Measurements from ENCODE around the gene MFSD8.
A peak's percentile ranks its signal among the peaks of the same experiment; 100 is the strongest.

Gene MFSD8

DNA sequence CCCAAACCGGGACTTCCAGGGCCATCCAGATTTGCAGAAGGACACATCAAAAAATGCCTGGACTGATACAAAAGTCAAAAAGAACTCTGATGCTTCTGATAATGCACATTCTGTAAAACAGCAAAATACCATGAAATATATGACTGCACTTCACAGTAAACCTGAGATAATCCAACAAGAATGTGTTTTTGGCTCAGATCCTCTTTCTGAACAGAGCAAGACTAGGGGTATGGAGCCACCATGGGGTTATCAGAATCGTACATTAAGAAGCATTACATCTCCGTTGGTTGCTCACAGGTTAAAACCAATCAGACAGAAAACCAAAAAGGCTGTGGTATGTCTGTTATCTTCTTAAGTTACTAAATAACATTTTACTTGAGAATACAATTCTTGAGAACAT, 75.1 kb downstream of the MFSD8 start:
- TF ChIP-seq, protein P1, sequence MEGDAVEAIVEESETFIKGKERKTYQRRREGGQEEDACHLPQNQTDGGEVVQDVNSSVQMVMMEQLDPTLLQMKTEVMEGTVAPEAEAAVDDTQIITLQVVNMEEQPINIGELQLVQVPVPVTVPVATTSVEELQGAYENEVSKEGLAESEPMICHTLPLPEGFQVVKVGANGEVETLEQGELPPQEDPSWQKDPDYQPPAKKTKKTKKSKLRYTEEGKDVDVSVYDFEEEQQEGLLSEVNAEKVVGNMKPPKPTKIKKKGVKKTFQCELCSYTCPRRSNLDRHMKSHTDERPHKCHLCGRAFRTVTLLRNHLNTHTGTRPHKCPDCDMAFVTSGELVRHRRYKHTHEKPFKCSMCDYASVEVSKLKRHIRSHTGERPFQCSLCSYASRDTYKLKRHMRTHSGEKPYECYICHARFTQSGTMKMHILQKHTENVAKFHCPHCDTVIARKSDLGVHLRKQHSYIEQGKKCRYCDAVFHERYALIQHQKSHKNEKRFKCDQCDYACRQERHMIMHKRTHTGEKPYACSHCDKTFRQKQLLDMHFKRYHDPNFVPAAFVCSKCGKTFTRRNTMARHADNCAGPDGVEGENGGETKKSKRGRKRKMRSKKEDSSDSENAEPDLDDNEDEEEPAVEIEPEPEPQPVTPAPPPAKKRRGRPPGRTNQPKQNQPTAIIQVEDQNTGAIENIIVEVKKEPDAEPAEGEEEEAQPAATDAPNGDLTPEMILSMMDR (IDR thresholded peaks at IDR 0.05), result no peak
- peaks cover 65% of the 10 kb centered on the region for H3K36me3 Mint-ChIP-seq (ENCODE audit: low read depth)
- peaks cover 15% of the 10 kb centered on the region for H3K4me1 Mint-ChIP-seq
- H3K4me3 Mint-ChIP-seq, result no peak overlapping the region
- no peak for DNase-seq
- no peaks in the 10 kb centered on the region for H3K9me3 Mint-ChIP-seq
- no peaks in the 10 kb centered on the region for H3K27me3 Mint-ChIP-seq (ENCODE audit: low read depth, poor library complexity)
- no peak overlapping the region for H3K27ac Mint-ChIP-seq

DNA sequence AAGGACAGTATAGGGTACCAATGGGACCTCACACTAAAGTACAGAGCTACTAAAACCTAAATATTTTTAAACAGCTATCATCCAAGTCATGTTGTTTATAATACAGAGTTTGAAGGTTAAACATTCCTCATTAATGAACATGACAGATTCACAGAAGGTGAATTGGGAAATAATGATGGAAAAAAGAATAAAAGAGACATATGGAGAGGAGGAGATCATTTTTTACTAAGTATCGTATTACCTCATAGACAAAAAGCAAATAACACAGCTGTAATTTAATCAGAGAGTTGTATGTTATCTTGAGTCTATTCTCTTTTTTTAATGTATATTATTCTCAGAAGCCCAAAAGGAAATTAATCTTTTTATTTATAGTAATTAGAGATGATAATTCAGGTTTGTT, 76.4 kb downstream of the MFSD8 start:
- TF ChIP-seq, protein P1 (IDR thresholded peaks at IDR 0.05), result no peak
- H3K27me3 Mint-ChIP-seq (ENCODE audit: low read depth, poor library complexity), result no peaks in the 10 kb centered on the region
- H3K4me1 Mint-ChIP-seq, result peaks cover 15% of the 10 kb centered on the region
- no peak overlapping the region for H3K4me3 Mint-ChIP-seq
- no peaks in the 10 kb centered on the region for H3K9me3 Mint-ChIP-seq
- DNase-seq, result no peak
- peaks cover 66% of the 10 kb centered on the region for H3K36me3 Mint-ChIP-seq (ENCODE audit: low read depth)
- H3K27ac Mint-ChIP-seq, result no peak overlapping the region

DNA sequence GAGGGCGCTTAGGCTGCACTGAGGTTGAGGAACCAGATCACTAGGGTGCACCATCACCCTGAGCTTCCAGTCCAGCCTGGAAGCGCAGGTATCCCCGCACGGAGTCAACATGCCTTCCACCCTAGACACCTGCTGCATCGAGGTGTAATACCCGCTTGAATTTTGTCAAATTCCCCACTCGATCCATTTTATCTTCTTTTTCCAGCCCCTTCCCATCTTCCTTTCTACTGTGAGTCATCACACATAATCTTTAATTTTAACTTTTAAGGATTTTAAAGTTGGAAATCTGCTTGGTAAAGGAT, 83.5 kb downstream of the MFSD8 start:
- peaks cover 33% of the 10 kb centered on the region for H3K4me1 Mint-ChIP-seq
- no peaks in the 10 kb centered on the region for H3K9me3 Mint-ChIP-seq
- peak overlapping the region; percentile 98 for H3K27ac Mint-ChIP-seq
- DNase-seq, result no peak
- no peaks in the 10 kb centered on the region for H3K27me3 Mint-ChIP-seq (ENCODE audit: low read depth, poor library complexity)
- TF ChIP-seq, protein P1 (IDR thresholded peaks at IDR 0.05), result no peak
- peaks cover 36% of the 10 kb centered on the region for H3K36me3 Mint-ChIP-seq (ENCODE audit: low read depth)
- H3K4me3 Mint-ChIP-seq, result peak overlapping the region; percentile 100

DNA sequence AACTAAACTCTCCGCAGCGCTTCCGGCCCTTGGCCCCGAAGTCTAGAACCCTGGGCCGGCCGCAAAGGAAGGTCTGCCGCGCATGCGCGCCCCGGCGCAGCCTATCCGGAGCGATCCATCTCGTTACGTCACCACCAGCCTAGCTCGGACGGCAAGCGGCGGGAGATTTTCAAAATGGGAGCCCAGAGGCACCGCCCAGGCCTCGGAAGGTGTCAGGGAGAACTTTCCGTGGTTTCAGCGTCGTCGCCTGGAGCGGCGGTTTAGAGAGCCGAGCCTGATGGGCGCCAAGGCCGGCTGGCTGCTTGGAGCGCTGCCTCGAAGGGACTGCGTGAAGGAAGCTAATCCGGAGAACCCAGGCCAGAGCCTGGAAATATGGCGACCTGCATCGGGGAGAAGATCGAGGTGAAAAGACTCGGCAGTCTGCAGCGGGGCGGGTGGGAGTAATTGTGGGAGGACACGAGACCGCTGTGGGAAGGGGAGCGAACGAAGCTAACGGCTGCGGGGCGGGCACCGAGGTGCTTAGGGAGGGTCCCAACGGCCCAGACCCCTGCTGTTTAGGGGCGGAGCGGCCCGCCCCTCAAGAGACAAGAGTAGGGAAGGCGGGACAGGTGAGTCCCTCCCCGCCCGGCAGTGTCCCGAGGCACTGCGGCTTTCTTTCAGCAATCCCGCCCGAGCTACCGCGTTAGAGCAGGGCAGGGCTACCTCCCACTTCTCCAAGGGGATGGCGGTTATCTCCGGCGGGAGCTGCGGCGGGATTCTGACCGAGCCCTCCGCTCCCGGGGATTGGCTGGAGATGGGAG, 84.0 kb downstream of the MFSD8 start, which contains the start of gene PLK4:
Gene PLK4, plus strand, starts transcription at position 131 of the 800 bp plus-strand sequence. Its CDS starts 242 bp downstream, at position 373.
- H3K27ac Mint-ChIP-seq, result peak within 1 kb of the TSS; percentile 98
- no peaks in the 10 kb centered on the region for H3K9me3 Mint-ChIP-seq
- H3K36me3 Mint-ChIP-seq (ENCODE audit: low read depth), result peaks cover 33% of the 10 kb centered on the region
- H3K27me3 Mint-ChIP-seq (ENCODE audit: low read depth, poor library complexity), result no peaks in the 10 kb centered on the region
- DNase-seq, result peak; percentile 95
- H3K4me1 Mint-ChIP-seq, result peaks cover 29% of the 10 kb centered on the region
- TF ChIP-seq, protein P1 (IDR thresholded peaks at IDR 0.05), result no peak
- peak within 1 kb of the TSS; percentile 100 for H3K4me3 Mint-ChIP-seq

DNA sequence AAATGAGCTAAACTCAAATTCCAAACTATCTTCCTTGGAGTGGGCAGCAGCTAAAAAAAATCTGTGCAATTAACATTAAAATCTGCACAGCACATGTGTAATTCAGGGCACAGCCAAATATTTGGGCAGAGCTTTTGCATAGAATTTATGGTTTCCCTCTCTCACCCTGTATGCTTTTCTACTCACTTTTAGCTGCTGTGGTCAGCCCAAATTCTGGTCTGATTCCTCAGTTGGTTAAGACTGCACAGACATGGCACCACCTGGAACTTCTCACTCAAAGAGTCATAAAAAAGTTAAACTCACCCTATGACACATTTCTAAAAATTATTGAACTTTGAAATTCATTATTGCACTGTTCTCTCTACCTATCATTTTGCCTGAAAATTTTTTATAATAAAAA, 89.2 kb downstream of the MFSD8 start:
- peaks cover 17% of the 10 kb centered on the region for H3K4me1 Mint-ChIP-seq
- peaks cover 10% of the 10 kb centered on the region for H3K9me3 Mint-ChIP-seq
- TF ChIP-seq, protein P1 (IDR thresholded peaks at IDR 0.05), result no peak
- no peak overlapping the region for H3K27ac Mint-ChIP-seq
- DNase-seq, result no peak
- H3K4me3 Mint-ChIP-seq, result no peak overlapping the region
- H3K27me3 Mint-ChIP-seq (ENCODE audit: low read depth, poor library complexity), result no peaks in the 10 kb centered on the region
- H3K36me3 Mint-ChIP-seq (ENCODE audit: low read depth), result peaks cover 41% of the 10 kb centered on the region

DNA sequence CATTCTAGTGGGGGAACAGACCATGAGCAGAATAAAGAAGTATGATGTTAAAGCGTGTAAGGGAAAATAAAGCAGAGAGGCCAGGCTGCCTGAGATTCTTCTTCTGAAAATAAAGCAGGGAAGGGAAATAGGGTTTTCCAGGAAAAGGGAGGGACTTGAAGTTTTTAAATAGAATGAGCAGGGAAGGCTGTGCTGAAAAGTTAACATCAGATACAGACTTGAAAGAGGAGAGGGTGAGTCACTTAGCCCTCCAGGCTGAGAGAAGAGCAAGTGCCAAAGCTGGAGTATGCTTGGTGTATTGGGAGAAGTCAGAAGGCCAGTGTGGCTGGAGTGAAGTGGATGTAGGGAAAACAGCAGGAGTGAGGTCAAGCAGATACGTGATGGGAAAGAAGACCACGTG, 94.3 kb downstream of the MFSD8 start:
- H3K9me3 Mint-ChIP-seq, result peaks cover 10% of the 10 kb centered on the region
- H3K4me1 Mint-ChIP-seq, result no peaks in the 10 kb centered on the region
- H3K27me3 Mint-ChIP-seq (ENCODE audit: low read depth, poor library complexity), result no peaks in the 10 kb centered on the region
- H3K4me3 Mint-ChIP-seq, result no peak overlapping the region
- peaks cover 38% of the 10 kb centered on the region for H3K36me3 Mint-ChIP-seq (ENCODE audit: low read depth)
- DNase-seq, result no peak
- TF ChIP-seq, protein P1 (IDR thresholded peaks at IDR 0.05), result no peak
- H3K27ac Mint-ChIP-seq, result peak overlapping the region; percentile 34
